GM19438 (cell line): ENCODE results near the gene IQSEC1.

Source experiments
- ATAC-seq: cut with Tn5 transposase; IDR thresholded peaks from one replicate; pipeline ENCODE4 v1.9.1; 2021; ENCODE audit warnings: low read depth; ENCODE audit not compliant: unreplicated experiment

Gene IQSEC1

DNA sequence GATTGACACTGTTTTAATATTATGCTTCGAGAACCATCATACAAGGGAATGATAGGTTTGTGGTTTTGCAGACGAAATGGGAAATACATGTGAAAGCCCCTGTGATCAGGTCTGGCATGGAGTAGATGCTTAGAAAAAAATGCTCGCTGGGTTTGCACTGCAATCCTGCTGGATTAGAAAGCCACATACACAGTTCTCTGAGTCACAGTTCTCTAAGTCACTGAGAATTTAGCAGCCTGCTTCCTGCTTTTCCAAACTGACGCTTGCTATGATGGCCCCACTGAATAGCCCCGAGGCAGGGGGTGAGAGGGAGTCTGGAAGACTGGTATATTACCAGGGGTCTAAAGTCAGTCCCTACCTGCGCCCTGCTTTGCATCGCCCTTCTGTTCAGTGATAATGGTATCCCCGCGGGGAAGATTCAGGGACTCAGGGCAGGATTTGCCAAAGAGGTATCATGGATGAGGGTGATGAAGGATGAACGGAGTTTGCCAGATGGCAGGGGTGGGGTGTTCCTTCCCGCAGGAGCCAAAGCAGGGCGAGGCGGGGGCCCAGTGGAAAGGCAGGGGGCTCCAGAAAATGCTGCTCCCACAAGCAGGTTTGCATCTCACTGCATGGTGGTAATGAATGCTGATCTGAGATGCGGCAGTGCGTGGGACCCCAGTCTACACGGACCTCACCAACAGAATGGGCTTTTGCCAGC lies 82.3 kb downstream of the IQSEC1 start:
- ATAC-seq: no peak

DNA sequence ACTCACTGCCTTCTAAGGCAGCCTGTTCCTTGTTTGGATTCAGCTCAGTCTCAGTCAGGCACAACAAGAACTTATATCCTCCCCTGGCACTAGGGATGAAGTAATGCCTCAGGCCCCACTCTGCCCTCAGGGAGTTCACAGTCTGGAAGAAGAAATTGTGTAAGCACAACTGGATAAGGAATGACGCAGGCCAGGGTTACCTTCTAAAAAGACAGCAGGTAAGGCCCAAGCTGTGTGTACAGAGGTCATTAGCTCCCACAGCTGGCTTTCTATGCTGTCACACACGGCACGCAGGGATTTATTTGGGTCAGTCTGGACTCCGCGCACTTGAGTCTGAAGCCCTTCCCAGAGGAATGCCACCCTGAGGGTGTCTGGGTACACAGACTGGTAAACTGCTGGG lies 82.9 kb downstream of the IQSEC1 start:
- ATAC-seq: no peak

DNA sequence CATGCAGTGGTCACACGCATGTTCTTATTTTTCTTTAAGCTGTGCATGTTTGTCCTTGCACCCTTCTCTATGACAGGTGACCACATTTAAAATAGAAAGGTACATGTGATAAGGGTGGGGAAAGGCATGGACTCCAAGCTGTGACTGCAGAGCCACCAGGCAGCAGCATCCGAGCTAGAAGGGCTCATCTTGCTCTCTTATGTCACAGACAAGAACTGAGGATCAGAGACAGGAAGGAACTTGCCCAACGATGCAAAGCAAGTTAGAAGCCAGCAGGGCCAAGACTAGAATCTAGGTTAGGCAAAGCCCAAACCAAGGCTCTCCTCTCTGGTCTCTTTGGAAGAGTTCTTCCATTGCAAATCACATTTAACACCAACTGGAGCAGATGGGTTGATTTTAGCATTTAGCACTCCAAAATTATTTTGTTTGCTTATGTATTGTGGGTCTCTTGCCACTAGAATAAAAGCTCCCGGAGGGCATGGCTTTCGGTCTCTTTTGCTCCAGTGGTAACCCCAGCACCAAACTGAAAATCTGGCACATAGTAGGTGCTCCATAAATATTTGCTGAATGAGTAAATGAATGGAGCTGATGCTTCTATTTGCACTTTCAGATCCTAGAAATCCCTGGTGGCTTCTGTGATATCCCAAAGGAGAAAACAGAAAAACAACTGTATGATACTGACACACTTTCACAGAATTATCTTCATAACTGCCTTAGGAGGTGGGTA lies 84.3 kb downstream of the IQSEC1 start:
- no peak for ATAC-seq

DNA sequence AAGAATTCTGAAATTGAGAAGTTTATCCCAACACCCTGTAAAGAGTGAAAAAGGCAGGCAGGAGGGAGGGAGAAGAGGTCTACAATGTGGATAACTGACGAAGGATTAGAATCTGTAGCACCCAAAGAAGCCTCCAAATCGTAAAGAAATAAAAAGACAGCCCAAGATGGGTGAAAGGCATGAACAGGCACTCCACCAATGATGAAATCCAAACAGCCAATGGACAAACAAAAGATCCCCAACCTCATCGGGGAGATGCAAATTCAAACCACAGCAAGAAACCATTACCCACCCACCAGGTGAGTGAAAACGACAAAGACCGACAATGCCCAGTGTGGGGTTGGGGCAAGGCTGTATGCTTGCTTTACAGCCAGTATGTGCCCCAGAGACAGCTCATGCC lies 85.6 kb downstream of the IQSEC1 start:
- no peak for ATAC-seq

DNA sequence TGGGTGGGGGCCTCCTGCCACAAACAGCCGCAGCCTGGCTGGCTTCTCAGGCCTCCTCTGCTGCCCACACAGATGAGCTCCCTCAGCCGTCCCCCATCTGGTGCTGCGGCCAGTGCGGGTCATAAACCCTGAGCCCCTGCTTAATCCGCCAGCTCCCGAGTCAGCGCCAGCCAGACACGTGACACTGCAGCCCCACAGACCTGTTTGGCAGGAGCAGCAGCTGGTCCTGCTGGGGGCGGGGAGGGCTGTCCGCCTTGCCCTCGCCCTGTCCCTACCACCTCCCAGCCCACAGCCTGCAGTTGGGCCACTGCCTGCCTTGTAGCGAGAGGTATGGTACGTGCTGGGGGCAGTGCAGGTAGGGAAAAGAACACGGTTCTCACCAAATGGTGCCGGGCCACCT lies 86.2 kb downstream of the IQSEC1 start:
- ATAC-seq: no peak

DNA sequence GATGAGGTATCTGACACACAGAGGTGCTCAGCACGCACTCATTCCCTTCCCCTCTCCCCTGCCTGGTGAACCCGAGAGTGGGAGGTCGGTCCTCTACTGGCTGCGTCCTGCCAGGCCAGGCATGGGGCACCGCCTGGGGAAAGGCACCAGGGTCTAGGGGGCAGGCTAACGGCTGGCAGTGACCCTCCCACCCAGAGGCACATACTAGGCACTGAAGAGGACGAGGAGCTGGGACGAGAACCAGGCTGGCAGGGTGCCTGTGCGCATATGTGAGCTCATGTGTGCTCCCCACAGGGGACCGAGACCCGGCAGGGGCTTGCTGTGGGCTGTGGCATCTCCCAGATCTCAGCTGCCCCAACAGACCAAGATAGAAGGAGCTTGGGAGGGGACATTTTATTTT lies 86.7 kb downstream of the IQSEC1 start:
- ATAC-seq: no peak

DNA sequence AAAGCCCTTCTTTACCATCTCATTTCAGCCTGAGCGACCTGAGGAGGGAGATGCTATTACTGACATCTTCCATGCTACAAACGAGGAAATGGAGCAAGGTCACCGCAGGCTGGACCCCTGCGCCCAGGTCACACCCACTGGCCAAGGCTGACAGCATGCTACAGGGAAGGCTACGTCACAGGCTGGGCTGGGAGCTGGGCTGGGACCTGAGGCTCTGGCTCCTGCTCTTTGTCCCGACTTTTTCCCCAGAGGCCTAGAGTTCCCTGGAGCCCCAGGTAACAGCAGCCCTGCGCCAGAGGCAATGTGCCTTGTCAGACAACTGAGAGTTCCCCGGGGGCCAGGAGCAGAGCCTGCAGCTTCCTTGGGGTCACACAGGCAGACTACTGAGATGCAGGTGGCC lies 87.2 kb downstream of the IQSEC1 start:
- ATAC-seq: no peak

DNA sequence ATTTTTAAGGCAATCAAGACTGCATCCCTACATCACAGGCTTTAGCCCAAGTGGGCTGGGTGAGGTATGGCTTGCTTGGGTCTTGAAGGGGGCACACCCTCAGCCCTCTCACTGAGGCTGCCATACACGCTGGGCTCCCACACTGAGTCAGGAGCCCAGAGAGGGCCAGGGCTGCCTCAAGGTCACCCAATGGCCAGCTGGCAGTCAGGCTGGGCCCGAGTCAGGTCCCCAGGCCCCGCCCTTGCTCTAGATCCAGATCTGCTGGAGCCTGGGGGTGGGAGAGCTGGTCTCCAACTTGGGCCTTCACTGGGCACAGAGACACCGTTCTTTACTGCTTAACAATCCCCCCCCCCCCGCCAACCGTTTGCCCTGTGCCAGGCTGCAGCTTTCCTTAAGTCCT lies 88.1 kb downstream of the IQSEC1 start:
- no peak for ATAC-seq

DNA sequence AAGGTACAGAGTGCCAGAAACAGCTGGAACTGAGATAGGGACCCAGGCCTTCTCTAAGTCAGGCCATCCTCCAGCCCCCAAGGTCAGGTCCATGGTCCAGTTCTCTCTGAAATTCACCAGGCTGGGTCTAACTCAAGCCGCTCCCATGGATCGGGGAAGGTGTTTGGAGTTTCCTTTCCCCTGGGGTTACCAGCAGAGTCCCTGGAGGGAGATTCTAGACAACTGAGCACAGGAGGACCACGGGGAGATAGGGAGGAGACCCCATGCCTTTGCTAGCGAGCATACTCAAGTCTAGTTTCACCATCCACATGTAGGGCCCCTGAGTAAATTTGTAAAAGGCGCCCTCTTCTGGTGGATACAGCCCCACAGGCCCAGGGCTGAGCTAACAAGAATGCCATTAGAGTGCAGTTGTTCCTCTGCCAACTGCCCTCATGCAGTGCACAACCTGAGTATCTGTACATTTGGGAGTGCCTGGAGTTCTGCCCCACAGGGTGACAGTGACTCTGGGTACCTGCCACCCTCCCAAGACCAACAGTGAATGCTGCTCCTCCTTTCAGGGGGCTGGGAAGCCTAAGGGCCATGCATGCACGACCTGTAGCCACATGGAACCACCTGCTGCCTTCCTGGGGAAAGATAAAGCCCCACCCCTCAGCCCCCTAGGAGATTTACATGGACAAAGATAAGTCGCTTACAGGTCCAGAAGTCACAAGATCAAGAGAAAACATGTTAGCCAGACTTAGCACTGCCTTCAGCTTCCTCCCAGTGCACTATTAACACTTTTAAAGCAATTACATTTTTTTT lies 89.0 kb downstream of the IQSEC1 start:
- ATAC-seq: peak; percentile 49

DNA sequence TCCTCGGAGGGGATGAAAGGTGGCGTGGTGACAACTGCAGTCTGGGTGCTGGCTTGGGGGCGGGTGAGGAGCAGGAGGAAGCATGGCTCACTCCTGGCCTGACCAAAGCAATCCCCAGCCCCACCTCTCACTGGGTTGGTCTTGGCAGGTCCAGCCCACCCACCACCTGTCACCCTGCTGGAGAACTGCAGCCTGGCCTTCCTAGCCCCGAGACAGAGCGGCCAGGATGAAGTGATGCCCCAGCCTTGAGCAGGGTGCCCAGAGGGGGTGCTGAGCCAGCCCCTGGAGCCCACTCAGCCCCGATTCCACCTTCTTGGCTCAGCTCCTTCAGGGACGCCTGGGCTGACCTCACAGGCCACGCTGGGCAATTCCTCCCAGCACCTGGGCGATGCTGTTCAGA lies 89.9 kb downstream of the IQSEC1 start:
- ATAC-seq: no peak

DNA sequence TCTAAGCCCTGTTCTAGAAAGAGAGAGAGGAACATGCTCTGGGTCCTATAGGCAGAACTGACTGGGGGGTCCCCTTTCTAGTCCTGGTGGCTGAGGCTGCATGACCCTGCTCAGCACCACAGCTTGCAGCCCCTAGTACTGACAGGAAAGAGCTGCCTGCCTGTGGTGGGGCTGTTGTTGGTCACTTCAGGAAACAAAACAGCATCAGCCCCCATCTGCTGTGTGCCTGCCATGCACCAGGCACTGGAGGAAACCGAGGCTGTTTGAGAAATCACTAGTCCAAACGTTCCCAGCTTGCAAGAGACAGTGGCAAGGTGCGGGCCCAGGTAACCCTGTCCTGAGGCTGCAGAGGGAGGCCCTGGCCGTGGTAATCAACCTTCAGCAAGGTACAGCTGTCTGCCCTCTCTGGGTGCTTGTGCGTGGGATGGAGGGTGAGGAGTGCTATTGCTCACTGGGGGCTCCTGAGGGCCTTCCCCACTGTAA lies 90.6 kb downstream of the IQSEC1 start:
- peak; percentile 55 for ATAC-seq

DNA sequence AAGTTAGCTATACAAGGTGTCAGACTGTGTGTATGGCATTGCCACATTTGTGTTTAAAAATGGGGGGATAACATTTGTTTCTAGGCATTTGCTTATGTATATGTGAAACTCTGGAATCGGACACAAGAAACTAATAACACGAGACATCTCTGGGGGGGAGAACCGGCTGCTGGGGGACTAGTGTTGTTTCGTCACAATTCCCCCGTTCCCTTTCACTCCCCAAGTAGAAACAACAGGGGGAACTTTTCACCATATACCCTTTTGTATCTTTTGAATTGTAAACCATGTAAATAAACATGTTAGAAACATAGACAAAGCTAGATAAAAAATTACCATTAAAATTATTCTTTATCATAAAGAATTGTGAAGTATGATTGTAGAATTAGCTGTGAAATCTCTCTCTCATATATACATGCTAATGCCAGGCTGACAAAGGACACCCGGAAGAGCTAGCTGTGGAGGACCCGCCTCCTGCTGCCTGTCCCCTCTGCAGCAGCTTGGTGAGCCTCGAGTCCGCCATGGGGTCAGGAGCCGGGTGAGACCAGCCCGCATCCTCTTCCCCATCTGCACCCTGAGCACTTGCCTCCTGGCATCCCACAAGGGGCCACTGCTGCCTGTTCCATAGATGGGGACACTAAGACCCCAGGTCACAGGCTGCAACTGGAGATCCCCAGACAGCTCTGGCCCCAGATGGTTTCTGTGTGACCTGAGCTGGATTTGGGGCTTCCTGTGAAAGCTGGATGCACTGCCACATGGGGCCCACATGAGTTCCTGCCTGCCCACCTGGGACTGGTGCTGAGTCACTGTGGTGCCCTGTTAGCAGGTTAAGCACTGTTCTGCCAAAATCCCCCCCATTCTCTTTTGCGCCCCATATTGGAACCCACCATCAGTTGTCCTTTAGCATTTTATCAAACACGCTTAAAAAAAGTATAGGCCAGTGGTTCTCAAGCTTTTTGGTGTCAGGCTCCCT lies 91.6 kb downstream of the IQSEC1 start:
- no peak for ATAC-seq

DNA sequence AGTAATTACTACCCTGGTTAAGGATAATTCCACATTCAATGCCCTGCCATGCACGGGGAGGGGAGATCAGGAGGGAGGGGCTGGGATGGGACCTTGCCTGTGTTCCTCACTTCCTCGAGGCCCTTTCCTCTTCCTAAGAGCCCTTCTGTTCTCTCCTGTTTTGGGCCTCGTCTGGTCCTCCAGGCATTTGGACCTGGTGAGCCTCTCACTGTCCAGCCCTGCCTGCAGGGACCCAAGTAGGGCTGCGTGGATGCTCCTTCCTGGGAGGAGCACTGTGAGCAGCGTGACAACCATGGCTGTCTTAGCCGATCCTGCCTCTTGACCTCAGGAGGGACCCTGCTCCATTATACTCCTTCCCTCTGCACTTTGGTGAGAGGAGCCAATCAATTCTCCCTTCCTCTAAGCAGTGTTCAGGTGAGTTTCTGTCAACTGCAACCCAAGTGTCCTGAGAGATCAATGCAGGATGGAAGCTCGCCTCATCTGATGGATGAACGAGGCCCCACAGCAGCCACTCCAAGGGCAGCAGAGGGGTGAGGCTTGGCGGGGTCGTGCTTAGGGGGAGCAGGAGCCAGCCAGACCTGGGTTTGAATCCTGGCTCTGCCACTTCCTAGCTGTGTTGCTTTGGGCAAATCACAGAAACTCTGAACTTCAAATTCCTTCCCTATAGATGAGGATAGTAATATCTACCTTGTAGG lies 92.5 kb downstream of the IQSEC1 start:
- ATAC-seq: no peak

DNA sequence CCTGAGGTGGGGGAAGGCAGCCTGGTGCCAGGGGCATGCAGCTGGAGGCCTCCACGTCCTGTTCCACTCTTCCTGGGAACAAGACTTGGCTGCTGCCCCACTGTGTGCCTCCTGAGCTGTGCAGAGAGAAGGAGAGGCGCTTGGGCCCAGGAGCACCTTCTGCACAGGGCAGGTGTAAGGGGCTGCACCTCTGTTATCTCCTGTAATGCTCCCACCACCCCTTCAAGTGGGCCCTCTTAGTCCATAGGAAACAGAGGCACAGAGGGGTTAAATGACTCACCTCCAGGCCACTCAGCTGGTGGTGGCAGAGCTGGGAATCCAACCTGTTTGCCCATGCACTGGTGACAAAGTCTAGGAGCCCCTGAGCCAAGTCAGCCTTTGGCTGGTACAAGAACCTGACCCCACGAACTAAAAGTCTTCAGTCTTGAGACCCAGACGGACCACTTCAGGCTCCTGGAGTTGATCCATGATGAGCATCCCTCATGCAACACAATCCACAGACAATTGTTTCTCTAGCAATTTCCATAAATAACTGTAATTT lies 93.2 kb downstream of the IQSEC1 start:
- ATAC-seq: no peak

DNA sequence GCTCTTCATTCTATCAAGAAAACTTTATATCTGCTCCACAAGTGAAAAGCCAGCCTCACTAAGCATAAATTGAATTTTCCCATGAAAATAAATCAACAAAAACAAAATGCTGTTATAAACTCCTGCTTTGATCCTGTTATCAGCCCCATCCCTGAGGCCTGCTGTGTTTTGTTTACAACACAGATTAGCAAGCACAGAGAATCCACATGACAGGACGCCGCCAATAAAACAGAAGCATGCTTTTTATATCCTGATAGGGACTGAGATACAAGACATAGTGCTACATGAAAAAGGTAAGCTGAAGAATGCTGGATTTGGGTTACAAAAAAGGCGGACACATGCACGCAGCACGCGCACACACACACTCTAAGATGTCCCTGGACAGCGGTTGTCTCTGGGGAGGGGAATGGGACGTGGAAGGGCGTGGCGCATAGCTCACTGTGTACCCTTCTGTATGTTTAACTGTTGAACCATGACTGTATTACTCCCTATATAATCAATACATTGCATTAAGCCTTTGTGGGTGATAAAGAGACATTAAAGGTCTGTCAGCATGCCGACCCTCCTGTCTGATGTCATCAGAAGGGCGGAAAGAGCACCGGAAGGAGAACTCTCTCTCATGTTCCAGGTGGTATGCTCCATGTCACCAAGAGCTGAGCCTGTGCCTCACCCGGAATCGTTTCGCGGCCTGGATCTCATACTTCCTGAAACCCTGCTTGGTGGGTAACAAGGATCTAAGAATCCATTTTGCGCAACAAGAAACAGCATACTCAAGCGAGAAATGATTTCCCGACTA lies 93.9 kb downstream of the IQSEC1 start:
- ATAC-seq: no peak

DNA sequence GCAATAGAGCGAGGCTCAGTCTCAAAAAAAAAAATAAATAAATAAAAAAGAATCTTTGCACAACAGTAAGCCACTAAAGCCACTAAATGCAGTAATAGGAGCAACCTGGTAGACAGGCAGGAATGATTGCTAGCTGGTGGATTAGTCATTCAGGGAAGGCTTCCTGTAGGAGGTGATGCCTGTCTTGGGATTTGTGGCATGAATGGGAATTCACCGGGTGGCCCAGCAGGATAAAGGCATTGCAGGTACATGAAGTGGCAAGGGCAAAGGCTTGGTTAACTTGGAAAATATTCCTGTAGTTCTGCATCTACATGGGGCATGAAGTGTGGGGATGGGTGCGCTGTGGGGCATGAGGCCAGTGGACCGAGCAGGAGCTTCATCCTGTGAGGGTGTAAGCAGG lies 94.5 kb downstream of the IQSEC1 start:
- no peak for ATAC-seq

DNA sequence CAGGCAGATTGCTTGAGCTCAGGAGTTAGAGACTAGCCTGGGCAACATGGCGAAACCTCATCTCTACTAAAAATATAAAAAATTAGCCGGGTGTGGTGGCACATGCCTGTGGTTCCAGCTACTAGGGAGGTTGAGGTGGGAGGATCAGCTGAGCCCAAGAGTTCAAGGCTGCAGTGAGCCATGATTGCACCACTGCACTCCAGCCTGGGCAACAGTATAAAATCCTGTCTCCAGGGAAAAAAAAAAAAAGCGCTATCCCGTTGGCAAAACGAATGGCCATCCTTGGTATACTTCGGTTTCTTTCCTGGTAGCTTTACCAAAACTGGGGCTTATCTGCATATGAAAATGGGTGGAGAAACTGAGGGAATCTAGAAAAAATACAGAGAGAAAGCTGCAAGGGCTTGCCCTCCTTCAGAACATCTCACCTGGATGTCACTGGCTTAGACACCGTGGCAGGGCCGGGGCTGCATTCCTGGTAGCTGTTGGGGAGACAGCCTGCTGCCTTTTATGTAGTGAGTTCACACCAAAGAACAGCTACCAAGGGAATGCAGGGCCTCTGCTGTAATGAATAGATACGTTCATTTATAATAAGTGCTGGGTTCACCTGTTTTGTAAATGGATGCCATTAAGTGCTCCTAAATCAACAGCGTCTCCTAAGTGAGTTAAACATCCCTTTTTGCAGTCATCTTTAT lies 96.0 kb downstream of the IQSEC1 start:
- ATAC-seq: no peak
